GM12865 (cell line): Measurements from ENCODE around the gene TTLL7.

Experiments used
- DNase-seq: peaks from one replicate; pipeline ENCODE4 v3.0.0; 2010; ENCODE audit warnings: low read depth
- H3K4me3 ChIP-seq: 2 replicates; pipeline ENCODE4 v1.5.1; 2011; ENCODE audit warnings: mild to moderate bottlenecking, low read depth, low read length, control low read depth
- TF ChIP-seq, protein P1 (sequence below): IDR thresholded peaks from 2 replicates; pipeline ENCODE4 v1.5.1; 2011; ENCODE audit warnings: low read length, control low read depth, low read depth, inconsistent platforms; ENCODE audit not compliant: insufficient read depth; ENCODE audit errors: missing control alignments

The TTLL7 gene

DNA sequence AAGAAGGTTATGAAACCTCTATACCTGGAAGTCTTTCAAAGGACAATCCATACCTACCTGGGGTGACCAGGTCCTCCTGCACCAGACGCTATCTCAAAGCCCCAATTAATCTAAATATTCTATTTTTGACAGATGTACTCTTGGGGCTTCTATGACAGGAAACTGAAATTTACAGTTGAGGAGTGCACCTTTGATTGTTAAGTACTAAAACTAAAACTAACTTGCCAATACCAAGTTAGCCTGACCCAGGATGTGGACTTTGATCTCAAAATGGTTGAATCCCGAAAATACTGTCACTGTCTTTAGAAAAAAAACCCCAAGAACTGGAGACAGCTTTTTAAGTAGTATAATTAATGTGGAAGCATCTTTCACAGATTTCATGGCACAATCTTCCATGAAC, 162.4 kb downstream of the TTLL7 start:
- no peak overlapping the region for H3K4me3 ChIP-seq
- TF ChIP-seq, protein P1, sequence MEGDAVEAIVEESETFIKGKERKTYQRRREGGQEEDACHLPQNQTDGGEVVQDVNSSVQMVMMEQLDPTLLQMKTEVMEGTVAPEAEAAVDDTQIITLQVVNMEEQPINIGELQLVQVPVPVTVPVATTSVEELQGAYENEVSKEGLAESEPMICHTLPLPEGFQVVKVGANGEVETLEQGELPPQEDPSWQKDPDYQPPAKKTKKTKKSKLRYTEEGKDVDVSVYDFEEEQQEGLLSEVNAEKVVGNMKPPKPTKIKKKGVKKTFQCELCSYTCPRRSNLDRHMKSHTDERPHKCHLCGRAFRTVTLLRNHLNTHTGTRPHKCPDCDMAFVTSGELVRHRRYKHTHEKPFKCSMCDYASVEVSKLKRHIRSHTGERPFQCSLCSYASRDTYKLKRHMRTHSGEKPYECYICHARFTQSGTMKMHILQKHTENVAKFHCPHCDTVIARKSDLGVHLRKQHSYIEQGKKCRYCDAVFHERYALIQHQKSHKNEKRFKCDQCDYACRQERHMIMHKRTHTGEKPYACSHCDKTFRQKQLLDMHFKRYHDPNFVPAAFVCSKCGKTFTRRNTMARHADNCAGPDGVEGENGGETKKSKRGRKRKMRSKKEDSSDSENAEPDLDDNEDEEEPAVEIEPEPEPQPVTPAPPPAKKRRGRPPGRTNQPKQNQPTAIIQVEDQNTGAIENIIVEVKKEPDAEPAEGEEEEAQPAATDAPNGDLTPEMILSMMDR = no peak
- no peak for DNase-seq

DNA sequence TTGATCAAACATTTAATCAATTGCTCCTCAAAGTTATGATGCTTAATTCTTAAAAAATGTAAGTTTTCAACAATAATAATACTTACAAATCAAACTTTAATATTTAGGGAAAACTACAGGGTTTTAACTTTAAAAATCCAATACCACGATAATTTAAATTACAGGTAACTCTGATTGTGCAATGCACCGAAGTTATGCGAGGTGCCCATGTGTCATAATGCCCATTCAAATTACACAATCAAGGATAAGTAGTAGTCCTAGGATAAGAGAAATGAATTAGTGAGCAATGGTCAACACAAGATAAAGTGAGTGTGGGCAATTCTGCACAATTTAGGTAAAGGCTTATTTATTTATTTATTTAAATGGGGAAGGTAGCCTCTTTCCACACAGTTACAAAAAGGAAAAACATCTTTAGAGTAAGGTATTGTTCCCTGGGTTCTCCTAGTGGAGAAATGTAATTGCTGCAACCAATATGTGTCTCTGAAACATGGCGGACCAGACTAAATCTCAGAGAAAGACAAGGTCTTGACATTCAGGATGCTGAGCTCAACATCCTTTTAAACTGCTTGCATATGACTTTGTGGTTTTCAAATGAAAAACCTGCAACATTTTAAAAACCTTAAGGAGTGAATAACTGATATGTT, 164.2 kb downstream of the TTLL7 start:
- TF ChIP-seq, protein P1 = no peak
- no peak for DNase-seq
- no peak overlapping the region for H3K4me3 ChIP-seq

DNA sequence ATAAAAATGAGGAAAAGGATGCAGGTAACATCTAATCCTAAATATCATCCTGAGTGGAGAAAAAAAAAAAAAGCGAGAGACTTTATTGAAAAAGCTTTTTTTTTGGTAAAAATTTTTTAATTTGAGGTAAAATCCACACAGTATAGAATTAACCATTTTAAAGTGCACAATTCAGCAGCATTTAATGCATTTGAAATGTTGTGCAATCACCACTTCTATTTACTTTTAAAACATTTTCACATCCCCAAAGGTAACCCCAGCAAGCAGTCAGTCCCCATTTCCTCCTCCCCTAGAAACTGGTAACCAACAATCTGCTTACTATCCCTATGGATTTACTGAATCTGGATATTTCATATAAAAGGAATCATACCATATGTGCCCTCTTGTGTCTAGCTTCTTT, 166.7 kb downstream of the TTLL7 start:
- TF ChIP-seq, protein P1 = no peak
- DNase-seq = no peak
- no peak overlapping the region for H3K4me3 ChIP-seq

DNA sequence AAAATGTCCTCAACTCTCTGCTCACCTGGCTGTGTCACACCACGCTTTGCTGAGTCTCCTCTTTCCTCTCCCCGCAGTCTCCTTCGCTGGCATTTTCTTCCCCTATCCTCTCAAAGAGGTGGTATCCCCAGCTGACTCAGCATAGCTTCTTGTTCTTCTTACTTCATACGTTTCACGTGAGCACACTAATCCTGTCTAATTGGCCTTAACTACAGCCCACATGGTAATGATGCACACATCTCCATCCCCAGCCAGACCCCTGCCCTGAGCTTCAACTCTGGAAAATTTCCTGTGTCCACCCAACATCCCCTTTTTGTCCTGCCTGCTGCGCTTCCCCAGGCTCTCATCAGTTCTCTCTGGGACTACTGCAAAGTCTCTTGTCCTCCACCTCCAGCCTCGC, 169.8 kb downstream of the TTLL7 start:
- DNase-seq = no peak
- no peak overlapping the region for H3K4me3 ChIP-seq
- TF ChIP-seq, protein P1 = no peak

DNA sequence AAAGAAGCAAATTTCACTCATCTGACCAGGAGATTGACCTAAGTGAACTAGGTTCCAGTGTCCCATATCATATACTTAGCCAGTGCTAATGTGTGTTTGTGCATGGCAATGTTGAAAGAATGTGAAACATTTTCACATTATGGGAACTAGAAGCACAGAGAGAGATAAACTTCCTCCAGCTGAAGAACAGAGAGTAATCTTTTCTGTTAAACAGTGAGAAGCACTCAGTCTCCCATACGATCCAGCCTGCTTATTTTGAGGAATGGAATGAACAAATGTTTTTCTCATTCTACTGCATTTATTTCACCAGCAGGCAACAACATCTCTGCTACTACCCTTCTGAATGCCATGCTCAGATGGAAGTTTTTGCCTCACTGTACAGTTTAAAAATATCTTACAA, 170.5 kb downstream of the TTLL7 start:
- TF ChIP-seq, protein P1 = no peak
- no peak for DNase-seq
- no peak overlapping the region for H3K4me3 ChIP-seq

DNA sequence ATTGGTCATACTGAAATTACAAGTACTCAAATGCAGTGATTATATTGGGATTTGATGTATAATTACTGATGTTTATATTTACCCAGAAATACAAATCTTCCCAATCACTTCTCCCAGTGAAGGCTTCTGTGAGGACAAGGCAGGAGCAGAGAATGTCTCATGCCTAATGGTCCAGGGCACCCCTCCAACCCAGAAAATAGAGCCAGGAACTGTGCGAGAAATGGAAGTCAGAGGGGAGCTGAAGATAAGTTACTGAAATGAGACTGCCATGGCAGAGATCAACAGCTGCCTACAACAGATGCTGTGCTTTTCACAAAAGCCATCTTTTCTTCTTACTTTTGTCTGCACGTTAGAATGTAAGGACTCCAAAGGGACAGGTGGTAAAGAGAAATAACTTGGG, 171.2 kb downstream of the TTLL7 start:
- H3K4me3 ChIP-seq = no peak overlapping the region
- TF ChIP-seq, protein P1 = no peak
- DNase-seq = no peak

DNA sequence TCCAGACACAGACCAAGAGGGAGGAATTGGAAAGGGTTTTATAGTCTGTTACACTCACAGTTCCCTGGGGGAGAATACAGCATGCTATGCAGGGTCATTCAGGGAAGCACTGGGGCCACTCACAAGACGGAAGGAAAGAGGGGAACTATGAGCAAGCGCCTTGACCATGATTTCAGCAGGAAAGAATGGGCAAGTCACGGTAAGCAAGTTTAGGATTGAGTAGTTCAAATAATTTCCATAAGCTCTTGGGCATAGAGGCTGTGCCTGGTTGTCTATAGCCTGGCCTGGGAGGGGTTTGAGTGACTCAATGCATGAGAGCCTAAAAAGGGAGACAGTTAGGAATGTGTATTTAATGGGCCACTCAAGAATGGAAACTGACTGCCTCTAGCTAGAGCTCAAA, 176.7 kb downstream of the TTLL7 start:
- DNase-seq = no peak
- H3K4me3 ChIP-seq = no peak overlapping the region
- TF ChIP-seq, protein P1 = no peak
